Measurements from ENCODE around the gene TMEM9.

TMEM9 gene

DNA sequence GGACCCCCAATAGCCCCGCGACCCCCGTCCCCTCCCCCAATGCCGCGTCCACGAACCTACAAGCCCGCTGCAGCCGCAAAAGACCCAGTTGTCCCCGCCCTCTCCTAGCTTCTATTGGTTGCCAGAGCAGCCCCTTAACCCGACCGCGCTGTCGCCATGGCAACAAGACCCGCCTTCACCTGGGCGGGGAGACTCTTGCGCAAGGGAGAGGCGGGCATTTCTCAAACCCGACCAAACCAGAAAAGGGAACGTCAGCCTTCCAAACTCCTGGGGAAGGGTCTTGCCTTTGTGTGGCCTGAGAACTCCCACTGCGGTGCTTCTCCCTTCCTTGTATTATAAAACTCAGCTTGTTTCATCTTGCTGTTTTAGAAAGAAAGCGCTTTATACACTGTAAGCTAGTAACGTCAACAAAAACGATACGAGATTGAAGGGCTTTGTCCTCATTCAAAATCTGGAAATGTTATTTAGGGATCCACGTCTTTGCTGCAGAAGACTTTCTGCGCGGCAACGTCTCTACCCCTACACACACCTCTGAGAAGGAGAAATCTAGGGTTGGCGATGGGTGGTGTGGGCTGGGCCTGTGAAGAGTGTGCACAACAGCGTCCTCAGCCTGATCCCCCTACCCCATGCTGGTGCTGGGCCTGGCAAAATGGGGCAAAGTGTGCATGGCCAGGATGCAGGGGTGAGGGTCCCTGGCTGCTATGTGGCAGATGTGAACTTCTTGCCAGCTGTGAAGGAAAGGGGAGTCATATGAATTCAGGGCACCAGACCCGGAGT lies at the start of gene TMEM9:
TMEM9 (minus strand) TSS at position 86 of the 777 bp plus-strand sequence. CDS start 551 bp downstream, outside the sequence.
- DNase-seq = peak; percentile 97

GRCh38 chr1:201198598-201198997 lies 44.3 kb upstream of the TMEM9 start:
- no peak for DNase-seq

- no peak for DNase-seq
Measured at GRCh38 chr1:201194046-201194445, 39.8 kb upstream of the TMEM9 start.

- DNase-seq = no peak
Measured at GRCh38 chr1:201192261-201192788, 38.1 kb upstream of the TMEM9 start.

- DNase-seq = no peak
Measured at GRCh38 chr1:201191653-201192260, 37.5 kb upstream of the TMEM9 start.

DNA sequence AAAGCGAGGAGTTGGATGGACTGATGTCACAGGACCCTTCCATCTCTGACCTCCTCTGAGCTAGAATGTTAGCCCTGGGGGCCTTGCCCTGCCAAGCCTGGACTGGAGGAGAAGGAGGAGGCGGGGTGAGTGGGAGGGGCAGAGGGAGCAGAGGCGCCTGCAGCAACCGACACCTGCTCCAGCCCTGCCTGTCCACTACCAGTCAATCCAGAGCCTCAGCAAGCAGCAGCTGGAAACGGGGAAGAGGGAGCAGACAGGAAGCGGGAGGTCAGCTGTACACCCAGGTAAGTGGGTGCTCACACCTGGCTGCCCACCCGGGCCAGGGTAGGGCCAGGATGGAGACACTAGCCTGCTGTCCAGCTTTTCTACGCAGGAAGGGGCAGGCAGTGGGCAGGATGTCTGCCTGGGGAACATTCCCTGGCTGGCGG lies 36.4 kb upstream of the TMEM9 start, which contains the start of gene IGFN1:
IGFN1 (plus strand) TSS at position 201 of the 428 bp plus-strand sequence. CDS start 2,470 bp downstream, outside the sequence.
- no peak for DNase-seq

- DNase-seq = no peak
Measured at GRCh38 chr1:201190005-201190404, 35.7 kb upstream of the TMEM9 start.

- no peak for DNase-seq
Measured at GRCh38 chr1:201189085-201189484, 34.8 kb upstream of the TMEM9 start.

GRCh38 chr1:201186192-201186591 lies 31.9 kb upstream of the TMEM9 start:
- DNase-seq = no peak

DNA sequence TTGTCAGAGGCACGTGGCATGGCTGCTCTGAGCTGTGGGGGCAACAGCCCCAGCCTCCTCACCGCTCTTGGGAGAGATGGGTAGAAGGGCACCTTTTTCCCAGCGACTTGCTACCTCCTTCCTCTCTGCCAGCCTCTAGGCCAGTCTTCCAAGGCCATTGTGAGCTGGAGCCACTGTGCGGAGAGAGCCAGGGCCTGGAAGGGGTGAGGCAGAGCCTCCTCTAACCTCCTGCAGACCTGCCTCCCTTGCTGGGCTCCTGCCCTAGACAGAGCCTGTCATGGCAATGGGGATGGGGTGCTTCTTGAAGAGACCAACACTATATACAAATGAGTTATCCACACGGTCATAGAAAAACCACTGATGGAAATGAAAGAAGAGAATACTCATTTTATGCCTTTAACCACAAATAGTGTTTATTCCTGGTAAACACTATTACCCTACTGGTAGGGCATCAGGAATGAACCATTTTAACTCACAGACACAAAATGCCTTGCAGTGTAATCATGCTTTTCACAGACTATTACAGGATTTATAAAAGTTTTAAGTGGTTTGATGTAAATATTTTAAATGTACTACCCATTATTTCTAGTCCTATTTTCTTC lies 31.4 kb upstream of the TMEM9 start:
- no peak for DNase-seq

DNA sequence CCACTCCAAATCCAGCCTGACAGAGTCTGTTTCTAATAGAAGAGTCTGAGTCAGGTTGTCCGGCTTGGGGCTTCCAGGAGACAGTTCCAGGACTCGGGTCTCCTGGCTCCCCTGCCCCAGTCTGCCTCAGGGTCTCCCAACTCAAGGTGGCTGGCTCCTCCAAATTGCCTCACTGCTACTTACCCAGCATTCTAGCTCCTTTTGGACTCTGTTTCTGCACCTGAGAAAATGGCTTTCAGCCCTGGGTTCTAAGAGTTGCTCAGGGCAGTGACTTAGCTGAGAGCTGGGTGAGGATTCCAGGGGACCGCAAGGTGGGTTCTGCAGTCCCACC lies 30.8 kb upstream of the TMEM9 start:
- DNase-seq = no peak

DNA sequence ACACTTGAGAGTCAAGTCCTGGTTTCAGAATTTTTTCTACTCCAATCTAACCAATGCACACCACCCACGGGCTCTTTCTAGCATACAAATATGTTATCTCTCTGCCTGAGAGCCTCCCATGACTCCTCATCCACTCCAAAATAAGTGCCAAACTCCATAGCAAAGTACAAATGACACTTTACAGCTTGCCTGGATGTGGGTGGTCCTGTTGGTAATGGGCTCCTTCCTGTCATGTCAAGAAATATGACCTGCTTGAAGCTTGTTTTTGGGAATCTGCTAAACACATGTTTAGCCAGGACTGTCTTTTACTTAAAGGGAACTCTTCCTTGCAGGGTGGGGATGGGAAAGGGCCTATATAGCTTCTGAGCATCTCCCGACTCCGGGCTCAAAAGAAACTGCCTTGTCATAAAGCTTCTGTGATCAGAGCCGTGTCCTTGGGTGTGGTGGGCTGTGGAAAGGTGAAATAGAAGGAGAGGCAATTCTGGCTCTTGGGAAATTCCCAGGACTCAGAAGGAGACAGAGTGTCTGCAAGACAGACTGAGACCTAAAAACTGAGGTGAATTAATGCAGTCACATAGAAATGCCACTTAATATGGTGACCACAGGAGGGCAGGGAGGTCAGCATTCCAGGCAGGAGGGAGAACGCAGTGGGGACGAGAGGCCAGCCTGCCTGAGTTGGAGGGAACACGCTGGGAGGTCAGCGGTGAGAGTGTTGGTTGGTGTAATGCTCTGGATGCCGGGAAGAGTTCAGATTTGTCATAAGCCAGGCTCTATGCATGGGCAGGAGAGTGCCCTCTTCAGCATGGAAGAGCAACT lies 30.2 kb upstream of the TMEM9 start:
- DNase-seq = no peak

DNA sequence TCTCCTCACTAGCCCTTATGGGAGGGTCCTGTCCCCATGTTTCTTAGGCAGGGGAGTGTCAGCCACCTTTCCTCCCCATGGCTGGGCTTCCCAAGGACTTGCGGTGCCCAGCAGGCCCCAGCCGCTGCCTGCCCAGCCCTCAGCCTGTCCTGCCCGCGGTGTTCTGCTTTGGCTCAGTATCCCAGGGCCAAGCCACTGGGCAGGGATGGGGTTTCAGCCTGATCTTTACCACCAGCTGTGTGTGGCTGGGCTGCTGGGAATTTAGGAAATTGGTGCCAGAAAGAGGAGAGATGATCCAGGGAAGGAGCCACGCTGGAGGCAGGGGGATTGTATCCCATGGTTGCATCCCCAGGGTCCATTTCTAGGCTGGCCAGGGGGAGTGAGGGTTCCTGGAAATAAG lies 29.5 kb upstream of the TMEM9 start:
- DNase-seq = no peak

- DNase-seq = no peak
Measured at GRCh38 chr1:201183209-201183608, 28.9 kb upstream of the TMEM9 start.

DNA sequence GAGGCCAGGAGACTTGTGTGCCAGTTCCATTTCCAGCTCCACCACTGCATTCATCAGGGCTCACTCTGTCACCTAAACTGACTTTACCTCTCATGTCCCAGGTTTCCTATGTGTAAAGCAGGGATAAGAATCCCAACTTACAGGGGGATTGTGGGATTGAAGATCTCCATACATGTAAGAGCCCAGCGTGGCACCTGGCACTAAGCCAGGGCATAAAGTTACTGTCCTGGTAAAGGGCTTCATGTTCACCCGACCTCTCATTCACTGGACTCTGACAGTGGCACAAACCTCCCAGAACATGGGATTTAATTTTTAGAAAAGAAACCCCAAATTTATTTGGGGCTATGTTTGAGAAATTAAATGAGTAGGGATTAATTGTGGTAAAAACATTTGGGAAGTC lies 27.5 kb upstream of the TMEM9 start:
- DNase-seq = no peak

- no peak for DNase-seq
Measured at GRCh38 chr1:201181323-201181722, 27.0 kb upstream of the TMEM9 start.

DNA sequence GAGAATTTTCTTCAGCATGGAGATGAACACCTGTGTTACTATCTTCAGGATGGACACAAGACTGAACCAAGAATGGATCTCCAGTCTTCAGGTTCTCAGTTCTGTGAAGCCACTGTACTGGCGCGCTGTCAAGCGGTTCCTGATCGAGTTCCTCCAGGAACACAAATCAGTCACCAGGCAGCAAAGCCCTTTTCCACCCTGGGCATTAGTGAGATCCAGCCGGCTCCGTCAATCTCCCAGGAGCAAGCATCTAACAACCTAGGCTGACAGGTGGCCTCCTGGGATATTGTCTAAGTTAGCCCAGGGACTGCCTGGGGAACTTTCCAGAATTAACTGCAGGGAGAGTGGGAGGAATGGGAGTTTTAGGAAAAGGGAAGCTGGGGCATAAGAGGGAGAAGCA lies 26.6 kb upstream of the TMEM9 start:
- DNase-seq = no peak

- no peak for DNase-seq
Measured at GRCh38 chr1:201180141-201180540, 25.9 kb upstream of the TMEM9 start.

DNA sequence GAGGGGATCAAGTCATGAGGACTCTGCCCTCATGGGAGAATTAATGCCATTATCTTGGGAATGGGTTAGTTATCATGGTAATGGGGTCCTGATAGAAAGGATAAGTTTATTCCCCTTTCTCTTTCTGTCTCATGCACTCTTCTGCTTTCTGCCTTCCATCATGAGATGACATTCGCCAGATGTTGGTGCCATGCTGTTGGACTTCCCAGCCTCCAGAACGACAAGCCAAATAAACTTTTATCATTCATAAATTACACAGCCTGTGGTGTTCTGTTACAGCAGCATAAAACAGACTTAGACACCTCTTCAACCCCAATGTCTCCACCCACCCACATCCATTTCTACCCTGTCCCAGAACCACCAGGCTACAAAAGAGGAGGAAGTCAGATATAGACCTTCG lies 24.4 kb upstream of the TMEM9 start:
- DNase-seq = no peak

- no peak for DNase-seq
Measured at GRCh38 chr1:201176940-201177339, 22.7 kb upstream of the TMEM9 start.

DNA sequence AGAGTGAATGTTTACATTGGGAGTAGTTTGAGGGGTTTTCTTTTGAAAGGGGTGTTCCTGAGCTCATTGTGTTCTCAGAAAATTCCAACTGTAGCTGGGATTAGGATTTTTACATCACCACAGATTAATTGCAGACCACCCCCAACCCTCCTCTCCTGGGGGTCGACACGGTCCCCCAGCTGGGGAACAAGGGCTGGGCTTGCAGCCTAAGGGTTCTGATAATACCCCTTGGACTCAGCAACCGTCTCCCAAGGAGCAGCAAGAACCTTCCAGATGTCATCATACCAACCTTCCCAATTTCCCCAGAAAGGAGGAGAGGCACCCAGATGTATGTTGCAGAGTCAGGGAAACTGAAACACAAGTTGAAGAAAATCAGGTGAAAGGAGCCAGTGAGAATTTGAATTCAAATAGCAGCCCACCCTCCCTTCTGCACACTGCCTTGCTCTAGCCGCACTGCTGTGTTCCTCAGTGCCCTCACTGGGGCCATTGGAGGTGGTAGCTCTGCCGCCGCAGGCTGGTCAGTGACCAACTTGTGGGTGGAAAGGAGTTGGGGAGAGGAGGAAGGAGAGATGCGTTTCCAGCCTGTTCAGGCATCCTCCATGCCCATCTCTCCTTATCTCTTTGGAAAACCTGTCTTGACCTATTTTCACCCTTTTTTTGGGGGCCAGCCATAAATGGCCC lies 21.7 kb upstream of the TMEM9 start:
- DNase-seq = no peak

GRCh38 chr1:201173736-201174135 lies 19.5 kb upstream of the TMEM9 start:
- no peak for DNase-seq

Measured in CD4-positive, alpha-beta T cell treated with Interleukin-15 for 1 hour (primary cell).